CD4-positive, alpha-beta T cell treated with Interleukin-17A for 1 hour (primary cell): ENCODE data around the gene CFI.

Source experiments
- DNase-seq: peaks from one replicate; pipeline ENCODE4 v3.0.0-alpha.2; 2020

CFI gene

GRCh38 chr4:109801895-109802319, at the start of gene CFI:
TSS of gene CFI (minus strand) at chr4:109801999. CDS start at chr4:109801971, 28 bp downstream.
- no peak for DNase-seq

DNA sequence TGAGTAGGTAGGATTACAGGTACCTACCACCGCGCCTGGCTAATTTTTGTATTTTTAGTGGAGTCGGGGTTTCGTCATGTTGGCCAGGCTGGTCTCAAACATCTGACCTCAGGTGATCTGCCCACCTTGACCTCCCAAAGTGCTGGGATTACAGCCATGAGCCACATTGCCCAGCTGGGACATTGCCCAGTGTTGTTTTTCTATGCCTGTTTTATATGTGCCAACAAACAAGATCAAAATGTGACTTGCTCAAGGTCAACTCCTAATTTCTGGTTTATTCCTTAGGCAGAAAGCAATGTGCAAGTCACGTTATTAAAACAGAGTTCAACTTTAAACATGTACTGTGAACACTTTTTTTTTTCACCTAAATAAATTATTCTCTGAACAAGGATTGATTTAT, 48.8 kb upstream of the CFI start:
- DNase-seq = no peak

GRCh38 chr4:109848501-109848900, 46.7 kb upstream of the CFI start:
- no peak for DNase-seq

- DNase-seq = no peak
Measured at GRCh38 chr4:109847896-109848442, 46.2 kb upstream of the CFI start, which contains the start of gene LRIT3. TSS of gene LRIT3 (plus strand) at chr4:109848107. CDS start at chr4:109848202, 95 bp downstream.

DNA sequence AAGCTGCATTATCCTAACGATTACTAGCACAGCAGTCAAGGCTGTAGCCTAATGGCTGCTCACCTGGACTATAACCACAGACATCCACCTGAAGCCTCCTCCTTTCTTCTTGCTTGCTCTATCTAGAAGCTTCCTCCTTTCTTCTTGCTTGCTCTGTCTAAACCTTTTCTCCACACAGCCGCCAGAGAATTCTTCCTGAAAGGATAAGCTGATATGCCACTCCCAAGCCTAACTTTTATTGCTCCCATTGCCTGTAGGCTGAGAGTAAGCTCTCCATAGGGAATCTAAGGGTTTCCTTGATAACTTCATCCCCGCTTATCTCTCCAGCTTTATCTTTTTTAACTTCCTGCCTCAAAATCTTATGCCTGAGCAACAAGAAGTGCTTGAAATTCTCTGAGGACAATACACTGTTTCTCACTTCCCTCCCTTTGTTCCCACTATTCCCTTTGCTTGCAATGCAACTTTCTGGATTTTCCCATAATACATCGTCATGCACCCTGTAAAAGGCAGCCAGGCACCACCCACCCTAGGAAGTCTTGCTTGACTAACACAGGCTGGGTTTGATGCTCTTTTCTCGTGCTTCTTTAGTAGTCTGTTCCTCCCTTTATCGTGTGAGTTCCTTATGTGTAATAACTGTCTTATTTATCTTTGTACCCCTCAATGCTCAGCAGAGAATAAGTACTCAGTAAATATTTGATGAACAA, 44.7 kb upstream of the CFI start:
- no peak for DNase-seq

- no peak for DNase-seq
Measured at GRCh38 chr4:109836985-109837384, 35.2 kb upstream of the CFI start.

DNA sequence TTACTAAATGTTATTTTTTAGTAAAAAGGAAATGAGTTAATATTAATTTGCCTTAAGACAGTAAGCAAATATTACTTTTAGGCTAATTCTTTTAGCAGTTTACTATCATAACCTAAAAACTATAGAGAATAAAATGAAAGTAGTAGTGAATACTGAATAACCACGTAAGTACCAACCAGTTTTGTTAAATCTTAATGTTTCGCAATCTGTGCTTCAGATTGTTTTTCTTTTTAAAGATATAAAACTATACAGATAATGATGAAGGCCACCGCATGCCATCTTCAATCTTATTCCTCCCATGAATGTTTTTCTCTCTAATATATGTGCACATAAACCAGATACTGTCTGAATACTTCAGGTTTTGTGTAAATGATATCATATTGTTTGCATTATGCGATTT, 32.0 kb upstream of the CFI start:
- no peak for DNase-seq

DNA sequence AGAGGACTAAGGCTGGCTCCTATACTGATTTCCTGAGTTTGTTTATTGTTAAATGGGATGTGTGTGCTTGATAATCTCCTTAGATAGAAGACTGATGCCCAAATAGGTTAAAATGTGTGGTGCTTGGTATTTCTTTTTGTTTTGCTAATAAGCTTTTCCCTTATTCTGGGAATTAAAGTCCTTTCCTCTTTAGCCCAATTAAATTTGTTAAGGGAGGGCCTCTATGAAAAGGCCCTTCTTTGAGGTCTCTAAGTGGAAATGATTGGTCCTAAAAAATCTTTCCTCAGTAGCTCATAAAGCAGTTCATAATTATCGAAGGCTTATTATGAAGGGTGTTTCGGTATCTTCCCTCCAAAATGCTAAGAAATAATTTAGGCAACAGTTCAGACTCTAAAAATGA, 25.9 kb upstream of the CFI start, which contains the start of gene RRH:
TSS of gene RRH (plus strand) at position 301 of the 400 bp plus-strand sequence. CDS start at position 357, 56 bp downstream.
- no peak for DNase-seq

DNA sequence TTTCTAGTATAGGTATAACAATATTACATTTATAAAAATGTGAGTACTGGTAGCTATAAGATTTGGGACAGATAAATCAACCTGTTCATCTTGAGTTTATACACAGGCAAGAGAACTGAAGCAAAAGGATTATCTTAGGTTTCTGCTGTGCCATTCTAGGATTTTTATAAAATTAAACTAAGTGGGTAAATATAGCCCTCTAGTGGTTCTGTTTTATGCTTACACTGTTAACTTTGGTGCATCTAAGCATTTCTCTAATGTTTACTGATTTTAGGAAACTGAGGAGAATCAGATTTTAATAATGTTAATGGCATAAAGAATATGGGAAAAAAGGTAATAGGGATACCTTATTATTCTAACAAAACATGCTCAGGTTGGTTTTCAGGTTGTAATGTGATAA, 24.9 kb upstream of the CFI start:
- DNase-seq = peak; percentile 47

DNA sequence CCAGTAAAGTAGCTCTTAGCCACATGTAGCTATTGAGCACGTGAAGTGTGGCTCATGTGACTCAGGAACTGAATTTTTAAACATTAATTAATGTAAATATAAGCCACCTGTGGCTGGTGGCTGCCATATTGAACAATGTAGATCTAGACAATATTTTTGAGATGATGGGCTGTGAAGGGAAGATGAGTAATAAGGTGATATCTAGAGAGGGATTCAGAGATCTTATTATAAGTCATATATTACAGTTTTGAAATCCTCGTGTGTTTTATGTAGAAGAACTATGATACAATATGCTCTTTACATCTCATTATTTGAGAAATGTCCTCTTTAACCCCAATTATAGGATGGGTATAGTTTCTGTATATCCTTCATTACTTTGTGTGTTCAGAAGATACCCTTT, 19.4 kb upstream of the CFI start:
- no peak for DNase-seq

DNA sequence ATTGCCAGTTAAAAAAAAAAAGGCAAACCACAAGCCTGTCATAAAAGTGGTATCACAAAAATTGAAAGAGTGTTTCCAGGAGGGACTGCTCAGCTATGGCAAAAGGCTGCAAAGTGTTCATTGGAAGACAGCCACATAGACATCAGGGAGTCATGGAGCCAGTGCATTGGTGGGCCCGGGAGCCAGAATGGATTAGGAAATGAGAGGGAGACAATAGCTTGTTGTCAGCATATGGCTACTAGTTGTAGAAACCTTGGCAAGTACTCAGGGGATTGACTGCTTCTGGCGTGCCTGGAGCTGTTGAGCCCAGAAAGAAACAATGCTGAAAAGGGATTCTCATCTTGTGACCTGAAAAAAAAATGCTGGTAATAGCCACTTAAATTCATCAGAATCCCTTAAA, 18.8 kb upstream of the CFI start:
- DNase-seq = no peak

DNA sequence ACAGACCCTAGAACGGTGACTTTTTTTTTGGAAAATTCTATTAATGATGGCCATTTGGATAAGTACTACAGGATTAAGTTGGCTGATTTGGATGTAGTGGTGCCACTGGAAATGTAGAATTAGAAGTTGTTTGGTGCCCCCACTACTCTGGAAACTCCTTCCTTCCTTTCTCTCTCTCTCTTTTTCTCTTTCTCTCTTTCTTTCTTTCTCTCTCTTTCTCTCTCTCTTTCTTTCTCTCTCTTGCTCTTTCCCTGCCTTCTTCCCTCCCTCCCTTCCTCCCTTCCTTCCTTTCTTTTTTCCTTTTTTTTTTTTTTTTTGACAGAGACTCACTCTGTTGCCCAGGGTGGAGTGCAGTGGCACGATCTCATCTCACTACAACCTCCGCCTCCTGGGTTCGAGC, 16.5 kb upstream of the CFI start:
- DNase-seq = no peak

DNA sequence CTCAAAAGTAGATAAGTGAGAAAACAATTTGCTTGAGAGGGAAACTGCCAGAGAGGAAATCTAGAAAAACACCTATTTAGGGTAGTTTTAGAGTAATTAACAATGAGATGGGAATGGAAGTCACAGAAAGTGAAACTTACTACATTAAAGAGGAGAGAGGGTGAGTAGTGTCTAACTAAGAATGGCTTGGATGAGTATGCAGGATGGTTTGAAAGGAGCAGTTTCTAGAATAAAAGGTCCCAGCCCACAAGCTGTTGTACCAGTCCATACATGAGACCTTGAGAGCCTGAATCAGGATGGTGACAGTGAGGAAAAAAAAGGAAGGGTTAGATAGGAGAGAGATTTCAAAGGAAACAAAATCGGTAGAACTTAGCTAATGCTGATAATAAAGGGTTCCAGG, 15.1 kb upstream of the CFI start:
- no peak for DNase-seq

DNA sequence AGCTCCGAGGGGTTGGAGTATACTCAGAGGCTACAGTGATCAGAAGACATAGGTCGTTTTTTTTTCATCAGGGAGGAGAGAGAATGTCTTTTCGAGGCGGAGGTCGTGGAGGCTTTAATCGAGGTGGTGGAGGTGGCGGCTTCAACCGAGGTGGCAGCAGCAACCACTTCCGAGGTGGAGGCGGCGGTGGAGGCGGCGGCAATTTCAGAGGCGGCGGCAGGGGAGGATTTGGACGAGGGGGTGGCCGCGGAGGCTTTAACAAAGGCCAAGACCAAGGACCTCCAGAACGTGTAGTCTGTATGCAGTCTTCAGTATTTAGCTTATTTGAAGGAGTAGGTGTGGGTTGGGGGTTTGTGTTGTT, 14.3 kb upstream of the CFI start:
- peak; percentile 65 for DNase-seq

GRCh38 chr4:109815151-109816081, 13.6 kb upstream of the CFI start, which contains the start of gene GAR1:
TSS of gene GAR1 (plus strand) at chr4:109815762. CDS start at chr4:109816165, 403 bp downstream.
- DNase-seq = peak; percentile 91

DNA sequence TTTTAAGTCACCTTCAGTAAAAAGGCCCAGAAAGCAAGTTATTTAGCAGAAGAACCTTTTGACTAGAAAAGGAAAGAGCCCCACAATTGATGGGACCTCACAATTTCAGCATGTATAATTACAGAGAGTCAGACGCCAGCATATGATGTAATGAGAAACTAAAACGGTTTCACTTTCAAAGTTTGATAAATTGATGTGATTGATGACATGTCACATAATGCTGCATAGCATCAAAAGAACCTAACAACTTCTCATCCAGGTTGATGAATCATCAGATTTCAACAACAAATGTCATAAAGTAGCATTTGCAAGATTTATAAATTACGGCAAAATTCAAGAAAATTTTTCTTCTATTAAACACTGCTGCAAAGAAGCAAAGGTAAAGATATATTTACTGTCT, 9.9 kb upstream of the CFI start:
- DNase-seq = no peak

- no peak for DNase-seq
Measured at GRCh38 chr4:109810552-109811387, 9.0 kb upstream of the CFI start.

DNA sequence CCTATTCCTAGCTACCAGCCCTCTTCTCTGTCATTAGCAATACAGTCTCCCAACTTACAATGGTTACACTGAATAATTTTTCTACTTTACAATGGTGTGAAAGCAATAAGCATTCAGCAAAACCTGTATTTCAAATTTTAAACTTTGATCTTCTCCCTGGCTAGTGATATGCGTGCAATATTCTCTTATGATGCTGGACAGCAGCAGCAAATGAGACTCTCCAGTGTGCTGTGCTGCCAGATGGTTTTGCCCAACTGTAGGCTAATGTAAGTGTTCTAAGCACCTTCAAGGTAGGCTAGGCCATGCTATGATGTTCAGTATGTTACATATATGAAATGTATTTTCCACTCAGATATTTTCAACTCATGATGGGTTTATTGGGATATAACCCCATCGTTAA, 7.9 kb upstream of the CFI start:
- DNase-seq = no peak

- peak; percentile 48 for DNase-seq
Measured at GRCh38 chr4:109803924-109804571, 2.2 kb upstream of the CFI start.

- no peak for DNase-seq
Measured at GRCh38 chr4:109801099-109801789, 555 bp downstream of the CFI start.

DNA sequence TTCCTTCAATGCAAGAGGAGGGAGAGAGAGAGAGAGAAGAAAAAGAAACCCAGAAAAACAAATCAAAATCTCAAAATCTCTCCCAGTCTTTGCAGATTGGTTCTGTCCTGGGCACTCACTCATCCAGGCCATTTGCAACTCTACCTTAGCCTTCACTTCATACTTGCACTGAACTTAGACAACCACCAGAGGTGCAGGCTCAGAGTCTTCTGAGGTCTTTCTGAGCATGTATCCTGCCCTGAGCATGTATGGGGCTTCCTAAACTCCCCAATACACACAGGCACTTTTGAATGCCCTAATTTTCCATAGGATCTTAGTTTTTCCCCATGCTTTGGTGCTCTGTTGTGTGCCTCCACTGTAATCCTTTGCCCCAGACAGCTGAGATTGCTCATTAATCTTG, 2.9 kb downstream of the CFI start:
- DNase-seq = no peak
